LNCAP (cell line): ENCODE measurements around the gene TMED4.

ENCODE experiments used
- CTCF ChIP-seq: fragments of 450-650 bp; IDR thresholded peaks from 2 replicates; pipeline ENCODE4 v1.5.1; 2017; ENCODE audit warnings: mild to moderate bottlenecking

Gene TMED4

GRCh38 chr7:44624318-44624717 lies 42.3 kb upstream of the TMED4 start:
- no peak for TF ChIP-seq CTCF

GRCh38 chr7:44622342-44623151 lies 40.5 kb upstream of the TMED4 start:
- no peak for TF ChIP-seq CTCF

GRCh38 chr7:44621750-44622103 lies 39.7 kb upstream of the TMED4 start:
- TF ChIP-seq CTCF: no peak

GRCh38 chr7:44621034-44621749 lies 39.2 kb upstream of the TMED4 start:
- no peak for TF ChIP-seq CTCF

- no peak for TF ChIP-seq CTCF
Observed at GRCh38 chr7:44618753-44619152, 36.7 kb upstream of the TMED4 start.

- no peak for TF ChIP-seq CTCF
Observed at GRCh38 chr7:44618045-44618444, 36.0 kb upstream of the TMED4 start.

- no peak for TF ChIP-seq CTCF
Observed at GRCh38 chr7:44617225-44617890, 35.3 kb upstream of the TMED4 start.
